Stimulated activated CD8-positive, alpha-beta memory T cell treated with anti-CD3 and anti-CD28 coated beads, Interleukin-12 subunit alpha, Interleukin-12 subunit beta, amount 100 ng/mL, for 4 hours (primary cell): ENCODE results near the gene FAM83D.

ENCODE experiments used
- DNase-seq: peaks from one replicate; pipeline ENCODE4 v3.0.0-alpha.2; 2020; ENCODE audit warnings: low read depth

FAM83D gene, protein sequence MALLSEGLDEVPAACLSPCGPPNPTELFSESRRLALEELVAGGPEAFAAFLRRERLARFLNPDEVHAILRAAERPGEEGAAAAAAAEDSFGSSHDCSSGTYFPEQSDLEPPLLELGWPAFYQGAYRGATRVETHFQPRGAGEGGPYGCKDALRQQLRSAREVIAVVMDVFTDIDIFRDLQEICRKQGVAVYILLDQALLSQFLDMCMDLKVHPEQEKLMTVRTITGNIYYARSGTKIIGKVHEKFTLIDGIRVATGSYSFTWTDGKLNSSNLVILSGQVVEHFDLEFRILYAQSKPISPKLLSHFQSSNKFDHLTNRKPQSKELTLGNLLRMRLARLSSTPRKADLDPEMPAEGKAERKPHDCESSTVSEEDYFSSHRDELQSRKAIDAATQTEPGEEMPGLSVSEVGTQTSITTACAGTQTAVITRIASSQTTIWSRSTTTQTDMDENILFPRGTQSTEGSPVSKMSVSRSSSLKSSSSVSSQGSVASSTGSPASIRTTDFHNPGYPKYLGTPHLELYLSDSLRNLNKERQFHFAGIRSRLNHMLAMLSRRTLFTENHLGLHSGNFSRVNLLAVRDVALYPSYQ

DNA sequence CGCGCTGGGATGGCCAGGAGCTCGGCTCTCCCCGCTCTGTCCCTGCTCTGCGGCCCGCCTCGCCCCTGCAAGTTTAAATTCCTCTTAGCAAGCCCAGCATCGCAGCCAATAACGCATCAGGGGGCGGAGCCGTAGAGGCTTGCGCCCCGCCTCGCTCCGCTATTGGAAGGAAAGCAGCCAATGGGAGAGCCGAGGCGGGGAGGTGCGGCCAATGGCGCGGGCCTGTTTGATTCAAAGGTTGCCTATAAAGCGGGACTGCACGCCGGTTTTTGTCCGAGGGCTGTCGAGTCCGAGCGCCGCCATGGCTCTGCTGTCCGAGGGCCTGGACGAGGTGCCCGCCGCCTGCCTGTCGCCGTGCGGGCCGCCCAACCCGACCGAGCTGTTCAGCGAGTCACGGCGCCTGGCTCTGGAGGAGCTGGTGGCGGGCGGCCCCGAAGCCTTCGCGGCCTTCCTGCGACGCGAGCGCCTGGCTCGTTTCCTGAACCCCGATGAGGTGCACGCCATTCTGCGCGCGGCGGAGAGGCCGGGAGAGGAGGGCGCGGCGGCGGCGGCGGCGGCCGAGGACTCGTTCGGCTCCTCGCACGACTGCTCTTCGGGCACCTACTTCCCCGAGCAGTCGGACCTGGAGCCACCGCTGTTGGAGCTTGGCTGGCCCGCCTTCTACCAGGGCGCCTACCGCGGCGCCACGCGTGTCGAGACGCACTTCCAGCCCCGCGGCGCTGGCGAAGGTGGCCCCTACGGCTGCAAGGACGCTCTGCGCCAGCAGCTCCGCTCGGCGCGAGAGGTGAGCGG is at the start of gene FAM83D:
Gene FAM83D, plus strand, starts transcription at position 276 of the 792 bp plus-strand sequence. Its CDS starts 26 bp downstream, at position 302.
- peak; percentile 83 for DNase-seq

DNA sequence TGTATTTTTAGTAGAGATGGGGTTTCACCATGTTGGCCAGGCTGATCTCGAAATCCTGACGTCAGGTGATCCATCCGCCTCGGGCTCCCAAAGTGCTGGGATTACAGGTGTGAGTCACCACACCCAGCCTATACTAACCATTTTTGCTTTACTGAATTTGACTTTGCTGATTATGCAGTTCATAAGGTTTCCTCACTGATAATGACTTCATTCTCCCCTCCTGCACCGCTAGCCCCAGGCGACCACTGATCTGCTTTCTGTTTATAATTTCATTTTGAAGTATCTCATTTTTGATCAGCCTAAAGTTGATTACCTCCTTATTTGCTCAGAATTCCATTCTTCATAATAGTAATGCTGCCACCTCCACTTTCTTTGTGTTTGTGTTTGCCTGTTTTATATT is 48.7 kb upstream of the FAM83D start:
- no peak for DNase-seq

DNA sequence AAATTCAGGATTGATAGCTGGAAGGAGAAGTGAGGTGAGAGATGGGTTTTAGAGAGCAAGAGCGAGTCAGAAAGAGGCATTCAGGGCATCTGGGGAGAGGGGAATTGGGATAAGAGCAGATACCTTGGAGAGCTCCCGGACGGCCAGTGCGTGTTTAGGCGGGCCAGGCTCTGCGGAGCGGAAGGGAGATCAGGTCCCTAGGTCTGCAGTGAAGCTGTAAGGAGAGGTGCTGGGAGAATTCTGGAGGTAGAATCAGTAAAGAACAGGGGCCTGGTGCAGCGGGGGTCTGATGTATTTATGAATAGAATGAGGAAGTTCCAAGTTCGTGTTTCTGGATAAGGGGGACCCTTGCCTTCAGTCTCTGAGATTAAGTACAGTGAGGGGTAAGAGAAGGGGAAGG is 47.4 kb upstream of the FAM83D start:
- DNase-seq = no peak

DNA sequence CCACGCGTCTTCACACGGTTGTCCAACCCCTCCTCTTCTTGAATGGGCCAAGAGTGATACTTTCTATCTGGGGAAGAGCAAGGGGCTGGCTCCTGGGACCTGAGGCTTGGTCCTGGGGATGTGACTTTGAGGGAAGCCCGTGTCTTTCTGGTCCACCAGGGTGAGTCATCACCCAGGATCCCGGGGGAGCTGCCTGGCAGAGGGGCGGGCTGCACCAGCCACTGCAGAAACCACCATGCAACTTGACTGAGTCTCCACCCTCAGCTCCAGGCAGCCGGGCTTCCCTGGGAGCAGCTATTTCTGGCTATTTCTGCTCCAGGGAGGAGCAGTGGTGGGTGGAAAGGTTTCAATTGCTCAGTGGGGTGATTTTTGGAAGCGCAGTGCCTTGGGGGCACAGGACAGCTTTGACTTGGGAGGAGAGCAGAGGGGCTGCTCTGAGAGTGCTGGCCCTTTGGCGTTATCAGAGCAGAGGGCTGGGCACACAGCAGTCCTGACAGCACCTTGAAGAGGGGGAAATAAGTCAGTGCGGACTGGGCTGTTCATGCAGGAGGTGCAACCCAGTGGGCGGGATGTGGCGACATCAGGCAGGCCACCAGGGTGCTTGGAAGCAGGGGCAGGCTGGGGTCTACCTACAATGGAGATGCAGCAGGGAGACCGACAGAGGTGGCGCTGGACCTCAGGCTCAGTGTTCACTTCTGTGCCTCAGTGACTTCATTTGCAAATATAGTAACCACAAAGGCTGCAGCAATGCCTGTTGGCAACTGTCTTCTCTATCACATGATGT is 45.1 kb upstream of the FAM83D start:
- no peak for DNase-seq

DNA sequence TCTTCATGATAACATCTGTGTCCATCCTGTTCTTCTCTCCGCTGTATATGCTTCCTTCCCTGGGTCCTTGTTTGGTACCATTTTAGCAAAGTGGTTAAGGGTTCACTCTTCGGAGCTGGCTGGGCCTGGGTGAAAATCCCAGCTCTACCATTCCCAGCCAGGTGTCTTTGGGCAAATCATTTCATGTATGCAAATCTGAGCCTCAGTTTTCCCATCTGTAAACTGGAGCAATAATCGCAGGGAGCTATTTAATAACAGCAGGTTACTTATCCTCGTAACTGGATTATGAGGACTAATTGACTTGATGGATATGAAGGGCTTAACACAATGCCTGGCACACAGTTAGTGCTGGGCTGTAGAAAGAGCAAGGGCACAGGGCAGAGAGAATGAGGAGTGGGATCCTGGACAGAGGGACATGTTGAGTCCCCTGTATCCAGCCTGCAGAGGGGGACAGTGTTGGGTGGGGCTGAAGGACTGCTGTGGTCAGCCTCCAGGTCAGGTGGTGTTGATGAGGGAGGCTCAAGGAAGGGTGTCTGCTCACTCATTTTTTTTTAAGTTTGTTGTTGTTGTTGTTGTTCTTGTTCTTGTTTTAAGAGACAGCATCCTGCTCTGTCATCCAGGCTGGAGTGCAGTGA is 44.3 kb upstream of the FAM83D start:
- DNase-seq = no peak

DNA sequence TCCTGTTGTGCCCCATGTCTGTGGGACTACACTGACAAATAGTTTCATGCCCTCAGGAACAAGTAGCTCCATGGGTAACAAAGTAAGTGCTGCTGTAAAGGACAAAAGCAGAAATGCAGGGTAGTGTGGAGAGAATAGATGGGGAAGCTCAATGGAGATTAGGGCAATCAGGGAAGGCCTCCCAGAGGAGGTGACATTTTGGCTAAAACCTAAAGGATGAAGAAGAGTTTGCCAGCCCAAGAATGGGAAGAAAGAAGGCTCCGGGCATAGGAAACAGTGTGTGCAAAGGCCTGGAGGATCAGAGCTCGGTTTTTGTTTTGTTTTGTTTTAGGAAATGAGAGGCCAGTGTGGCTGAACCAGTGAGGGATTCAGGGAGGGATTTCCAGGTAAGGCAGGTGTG is 43.6 kb upstream of the FAM83D start:
- DNase-seq = no peak

DNA sequence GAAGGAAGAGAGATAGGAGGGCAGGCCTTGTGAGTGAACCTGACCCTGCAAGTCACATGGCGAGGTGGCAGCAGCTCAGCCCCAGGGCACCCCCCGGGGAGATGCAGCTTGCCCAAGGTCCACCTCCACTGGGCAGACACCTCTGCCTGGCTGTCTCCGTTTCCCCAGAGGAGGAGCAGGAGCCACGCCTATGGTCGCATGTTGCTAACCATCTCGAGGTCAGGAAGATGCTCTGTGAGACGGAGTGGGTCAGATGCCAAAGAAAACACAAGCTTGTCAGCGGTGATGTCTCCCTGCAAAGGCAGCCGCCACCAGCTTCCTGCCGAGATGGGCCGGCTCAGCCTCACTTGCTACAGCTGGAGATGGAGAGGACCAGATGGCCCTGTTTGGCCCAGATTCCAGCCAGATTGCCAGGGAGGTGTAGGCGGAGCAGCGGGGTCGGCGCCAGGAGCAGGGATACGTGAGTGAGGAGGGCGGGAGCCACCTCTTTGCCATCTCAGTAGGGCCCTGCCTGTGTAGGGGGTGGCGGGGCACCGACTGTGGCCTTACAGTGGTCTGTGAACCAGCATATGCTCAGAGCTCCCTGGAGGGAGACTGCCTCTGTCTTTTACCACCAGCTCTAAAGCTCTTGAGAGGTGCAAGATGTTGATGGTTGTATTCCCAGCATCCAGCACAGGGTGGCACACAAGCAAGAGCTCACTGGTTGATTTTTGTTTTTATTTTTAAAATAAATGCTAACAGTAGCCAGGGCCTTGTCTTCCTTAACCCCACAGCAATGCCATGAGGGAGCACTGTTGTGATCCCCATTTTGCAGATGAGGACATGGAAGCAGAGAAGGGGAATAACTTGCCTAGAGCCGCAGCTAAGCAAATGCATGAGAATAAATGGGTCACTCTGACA is 42.9 kb upstream of the FAM83D start:
- DNase-seq = no peak

DNA sequence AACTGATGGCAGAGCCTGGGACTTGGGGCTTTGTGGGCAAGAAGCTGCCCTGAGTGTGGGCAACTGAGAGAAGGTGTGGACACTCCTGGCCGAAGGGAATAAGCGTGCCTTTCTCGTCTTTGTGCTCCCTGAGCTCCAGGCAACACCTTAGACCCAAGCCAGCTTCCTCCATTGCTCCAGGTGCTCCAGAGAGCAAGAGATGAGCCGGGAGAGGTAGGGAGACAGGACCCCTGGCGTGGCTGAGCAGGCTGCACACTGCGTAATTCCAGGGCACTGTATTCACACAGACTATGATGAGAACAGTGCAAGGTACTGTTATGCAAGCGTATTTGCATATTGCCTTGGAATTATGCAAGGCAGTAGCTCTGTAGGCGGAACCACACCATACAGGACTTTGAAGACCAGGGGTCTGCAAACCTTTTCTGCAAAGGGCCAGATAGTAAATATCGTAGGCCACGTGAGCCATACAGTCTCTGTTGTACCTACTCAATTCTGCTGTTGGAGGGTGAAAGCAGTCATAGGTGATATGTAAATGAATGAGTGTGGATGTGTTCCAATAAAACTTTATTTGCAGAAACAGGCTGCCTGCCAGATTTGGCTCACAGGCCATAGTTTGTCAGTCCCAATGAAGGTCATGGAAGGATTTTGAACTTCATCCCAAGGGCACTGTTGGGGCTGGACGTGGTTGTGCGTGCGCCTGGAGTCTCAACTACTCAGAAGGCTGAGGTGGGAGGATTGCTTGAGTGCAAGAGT is 42.1 kb upstream of the FAM83D start:
- DNase-seq = no peak

DNA sequence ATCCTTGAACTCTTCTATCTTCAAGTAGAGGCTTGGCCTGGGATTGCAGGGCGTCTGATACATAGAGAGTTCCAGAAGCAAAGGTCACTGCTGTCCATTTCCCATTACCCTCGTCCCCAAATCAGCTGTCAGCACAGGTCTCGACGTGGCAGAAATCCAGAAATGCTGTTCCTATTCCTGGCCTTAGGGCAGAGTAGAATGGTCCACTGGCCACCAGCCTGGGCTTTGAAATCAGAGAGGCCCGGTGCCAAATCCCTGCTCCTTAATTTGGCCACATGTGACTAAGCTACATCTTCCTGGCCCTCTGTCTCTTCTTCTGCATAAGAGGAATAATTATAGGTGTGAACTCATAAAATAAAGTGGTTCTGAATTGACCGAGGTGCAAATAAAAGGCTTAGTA is 40.9 kb upstream of the FAM83D start:
- no peak for DNase-seq

DNA sequence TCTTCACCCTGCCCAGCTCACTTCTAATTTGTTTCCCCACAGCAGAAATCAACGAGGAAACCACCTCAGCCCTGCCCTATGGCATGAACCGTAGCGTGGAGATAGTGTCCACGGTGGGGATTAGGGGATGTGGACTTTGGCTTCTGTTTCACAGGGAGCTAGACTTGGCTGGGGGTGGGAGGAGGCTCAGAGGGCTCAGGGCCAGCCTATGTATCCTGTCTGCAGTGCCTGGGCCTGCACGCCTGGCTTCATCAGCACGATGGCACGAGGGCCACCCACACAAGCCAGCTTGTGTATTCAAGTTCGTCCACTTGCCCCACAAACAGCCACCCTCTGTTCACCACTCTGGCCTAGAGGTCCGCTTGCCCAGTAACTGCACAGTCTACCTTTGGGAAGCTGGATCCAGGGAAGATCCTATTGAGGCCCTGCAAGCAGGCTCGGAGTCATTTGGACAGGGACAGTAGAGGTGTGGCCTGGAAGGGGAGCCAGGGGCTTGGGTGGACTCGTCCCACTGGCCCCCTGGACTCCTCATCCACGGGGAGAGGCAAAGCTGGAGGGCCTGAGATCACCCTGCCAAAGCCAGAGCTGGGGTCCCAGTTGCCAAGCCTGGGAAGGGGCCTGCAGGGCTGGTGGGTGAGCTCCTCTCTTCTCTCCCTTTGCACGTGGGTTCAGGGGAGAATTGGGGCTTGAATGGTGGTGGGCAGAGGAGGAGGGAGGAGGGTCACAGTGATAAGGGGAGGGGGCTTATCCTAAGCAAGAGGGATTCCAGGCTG is 38.0 kb upstream of the FAM83D start:
- DNase-seq = no peak

DNA sequence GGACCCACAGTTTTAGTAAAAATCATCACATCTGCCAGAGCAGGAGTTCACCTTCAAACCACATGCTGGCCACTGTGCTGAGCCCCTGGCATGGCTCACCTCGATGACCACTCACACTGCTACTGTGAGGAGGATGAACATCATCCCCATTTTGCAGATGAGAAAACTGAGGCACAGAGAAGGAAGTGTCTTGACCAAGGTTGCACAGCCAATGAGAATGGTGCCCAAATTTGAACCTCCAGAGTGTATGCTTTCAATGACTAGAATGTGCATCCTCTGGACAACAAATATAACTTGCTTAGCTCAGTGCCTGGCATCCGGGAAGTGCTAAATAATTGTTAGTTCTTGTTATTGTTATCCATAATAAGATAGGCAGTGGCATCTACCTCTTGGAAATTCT is 37.2 kb upstream of the FAM83D start:
- no peak for DNase-seq

DNA sequence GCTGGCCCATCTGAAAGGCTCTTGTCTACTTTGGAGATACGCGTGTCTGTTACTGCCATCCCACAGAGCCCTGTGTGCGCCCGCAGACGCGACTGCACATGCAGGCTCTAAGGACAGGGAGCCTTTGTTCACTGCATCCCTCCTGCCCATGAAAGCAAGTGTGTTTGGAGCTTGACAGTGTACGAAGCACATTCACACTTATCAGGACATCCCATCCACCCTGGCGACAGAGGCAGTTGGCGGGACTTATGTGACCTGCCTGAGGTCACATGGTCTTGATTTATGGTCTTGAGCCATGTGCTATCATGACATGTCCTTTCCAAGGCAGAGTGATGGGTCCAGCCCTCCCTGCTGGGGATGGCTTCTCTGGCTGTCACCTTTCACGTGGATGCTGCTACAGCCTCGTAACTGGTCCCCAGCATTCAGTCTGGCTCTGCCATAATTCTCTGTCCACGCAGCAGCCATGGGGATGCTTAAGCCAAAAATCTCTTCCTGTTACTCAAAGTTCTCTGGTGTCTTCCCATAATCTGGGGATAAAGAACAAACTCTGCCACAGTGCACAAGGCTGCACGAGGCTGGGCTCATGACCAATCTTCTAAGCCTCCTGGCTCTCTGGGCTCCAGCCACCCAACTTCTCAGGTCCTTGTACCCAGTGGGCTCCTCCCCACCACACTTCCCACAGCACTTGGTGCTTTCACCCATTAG is 36.3 kb upstream of the FAM83D start:
- DNase-seq = no peak

DNA sequence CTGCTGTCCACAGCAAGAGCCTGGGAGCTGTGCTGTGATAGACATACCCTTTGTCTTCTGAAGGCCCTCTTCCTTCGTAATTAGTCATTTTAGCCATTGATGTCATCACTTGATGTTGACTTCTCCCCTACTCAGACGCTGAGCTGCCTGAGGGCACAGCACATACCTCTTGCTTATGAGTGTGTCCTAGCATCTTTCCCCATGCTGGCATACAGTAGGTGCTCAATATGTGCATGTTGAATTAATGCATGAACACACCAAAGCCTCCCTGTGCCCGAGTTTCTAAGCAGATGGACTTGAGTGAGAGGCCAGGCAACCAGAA is 35.8 kb upstream of the FAM83D start:
- no peak for DNase-seq

DNA sequence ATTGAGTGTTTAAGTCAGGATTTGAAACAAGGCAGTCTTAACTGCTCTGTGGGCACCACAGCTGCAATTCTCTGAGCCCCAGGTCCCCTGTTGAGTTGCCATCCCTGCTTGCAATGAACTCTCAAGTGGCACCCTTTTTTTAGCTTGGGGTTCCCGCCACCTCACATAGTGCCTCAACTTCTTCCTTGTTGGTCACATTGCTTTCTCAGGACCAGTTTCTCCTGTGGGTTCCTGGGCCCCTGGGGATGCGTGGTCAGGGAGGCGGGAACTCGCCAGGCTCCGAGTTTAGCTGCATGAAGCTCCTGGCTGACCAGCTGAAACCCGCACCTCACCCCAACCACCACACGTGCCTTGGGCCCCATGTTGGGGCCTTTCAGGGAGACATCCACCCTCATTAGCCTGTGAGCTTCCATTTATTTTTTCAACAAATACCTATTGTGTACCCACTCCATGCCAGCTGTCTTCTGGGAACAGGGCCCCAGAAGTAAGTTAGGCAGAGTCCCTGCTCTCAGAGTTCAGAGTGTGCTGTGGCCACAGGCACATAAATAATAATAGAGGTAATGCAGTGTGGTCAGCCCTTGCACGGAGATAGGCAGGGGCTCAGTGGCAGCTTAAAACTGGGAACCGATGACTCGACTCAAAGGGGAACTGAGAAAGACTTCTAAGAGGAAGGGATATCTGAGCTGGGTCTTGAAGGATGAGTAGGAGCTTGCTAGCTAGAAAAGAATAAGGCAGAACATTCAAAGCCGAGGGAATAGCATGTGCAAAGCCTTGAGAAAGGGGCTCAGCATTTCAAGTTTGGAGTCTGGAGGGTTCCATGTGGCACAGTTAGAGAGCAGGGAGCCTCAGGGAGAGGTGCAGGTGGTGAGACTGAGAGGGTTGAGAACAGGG is 33.9 kb upstream of the FAM83D start:
- DNase-seq = no peak

DNA sequence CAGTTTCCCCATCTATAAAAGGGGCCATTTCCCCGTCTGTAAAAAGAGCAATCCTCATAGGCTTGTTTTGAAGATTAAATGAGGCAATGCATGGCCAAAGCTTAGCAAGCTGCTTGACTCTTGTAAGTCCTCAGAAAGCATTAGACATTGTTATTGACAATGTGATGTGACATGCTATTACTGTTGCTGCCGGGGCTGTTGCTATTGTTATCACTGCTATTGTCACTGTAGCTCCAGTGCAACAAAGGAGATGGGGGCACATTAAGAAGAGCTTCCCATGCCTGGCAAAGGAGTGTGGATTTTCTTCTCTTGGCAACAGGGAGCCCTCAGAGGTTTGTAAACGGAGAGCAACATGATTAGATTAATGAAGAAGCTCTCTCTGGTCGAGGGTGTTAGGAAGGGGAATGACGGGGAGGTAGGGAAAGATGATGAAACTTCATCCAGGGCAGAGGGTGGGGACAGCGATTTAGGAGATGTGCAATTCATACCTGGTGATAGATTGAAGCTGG is 33.1 kb upstream of the FAM83D start:
- DNase-seq = no peak

DNA sequence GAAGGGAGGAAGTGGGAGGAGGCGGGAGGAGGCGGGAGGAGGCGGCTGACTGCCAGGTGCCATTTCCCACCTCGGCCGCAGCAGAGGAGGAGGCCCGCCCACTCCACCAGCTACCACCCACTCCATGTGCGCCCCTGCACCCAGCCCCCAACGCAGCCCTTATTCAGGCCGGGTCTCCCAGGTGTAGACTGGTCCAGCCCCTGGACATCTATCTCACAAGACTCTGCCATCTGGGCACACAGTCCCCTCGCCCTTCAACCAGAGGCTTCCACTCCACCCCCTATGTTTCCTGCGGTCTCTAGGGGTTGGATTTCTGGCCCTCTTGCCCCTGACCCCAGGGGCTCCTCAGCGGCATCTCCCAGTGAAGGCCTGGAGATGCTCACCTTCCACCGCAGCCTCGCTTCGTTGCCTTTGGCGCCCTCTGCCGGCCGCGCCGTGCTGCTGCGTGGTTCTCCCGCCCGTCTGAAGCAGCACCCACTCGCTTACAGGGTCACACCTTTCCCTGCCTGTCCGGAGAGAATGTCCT is 32.6 kb upstream of the FAM83D start:
- peak; percentile 67 for DNase-seq
